HG03139 (cell line): ENCODE data around the gene ST6GALNAC3.
A peak's percentile ranks its signal among the peaks of the same experiment; 100 is the strongest.

Source experiments
- ATAC-seq: cut with Tn5 transposase; IDR thresholded peaks from one replicate; pipeline ENCODE4 v1.9.1; 2021; ENCODE audit not compliant: unreplicated experiment

ST6GALNAC3 gene

DNA sequence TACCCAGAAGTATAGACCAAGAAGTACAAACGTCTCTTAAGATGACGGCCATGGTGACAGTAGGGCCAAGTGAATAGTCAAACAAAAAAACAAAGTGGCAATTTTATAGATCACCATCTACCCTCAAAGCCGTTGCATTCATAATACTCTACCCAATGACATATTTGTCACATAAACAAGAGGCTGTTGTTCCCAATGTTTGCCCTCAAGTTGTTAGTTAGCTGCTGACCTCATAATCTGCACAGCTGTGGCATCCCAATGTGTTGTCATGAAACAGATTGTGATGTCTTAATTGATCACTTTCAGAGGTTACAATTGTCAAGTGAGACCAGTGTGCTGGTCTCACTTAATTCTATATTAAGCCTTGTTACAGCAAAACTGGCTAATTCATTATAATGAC is 333.8 kb downstream of the ST6GALNAC3 start:
- ATAC-seq, result no peak

DNA sequence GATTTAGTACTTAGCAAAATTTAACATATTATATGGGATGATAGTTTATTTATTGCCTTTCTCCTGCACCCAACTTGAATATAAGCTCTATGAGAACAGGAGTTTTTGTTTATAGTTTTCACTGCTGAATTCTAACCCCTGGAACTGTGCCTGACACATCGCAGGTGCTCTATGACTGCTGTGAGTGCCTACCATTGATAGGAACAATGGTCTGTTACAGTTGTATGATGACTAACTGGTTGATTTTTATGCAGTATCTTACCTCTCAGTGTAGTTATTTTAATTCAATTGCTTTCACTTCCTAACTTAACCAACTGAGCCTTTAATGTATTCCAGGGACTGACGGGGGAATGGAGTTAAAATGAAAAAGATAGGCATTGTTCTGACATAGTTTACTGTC is 336.0 kb downstream of the ST6GALNAC3 start:
- ATAC-seq, result no peak

DNA sequence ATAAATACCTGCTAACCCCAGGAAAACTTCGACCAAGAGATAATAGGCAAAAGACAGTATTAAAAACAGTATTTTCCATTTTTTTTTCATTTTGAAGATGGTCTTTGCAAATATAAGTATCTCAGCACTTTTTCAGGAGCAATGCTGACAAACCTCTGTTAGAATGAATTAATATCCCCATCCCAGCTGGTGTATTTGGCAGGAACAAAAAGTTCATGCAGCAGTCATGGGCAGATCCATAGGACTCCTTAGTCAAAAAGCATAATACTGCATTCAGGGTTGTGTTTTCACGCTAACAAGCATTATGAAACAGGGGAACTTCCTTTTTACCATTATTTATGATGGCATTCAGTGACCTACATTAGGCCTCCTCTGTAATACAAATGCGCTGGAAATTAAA is 344.0 kb downstream of the ST6GALNAC3 start:
- ATAC-seq, result no peak

DNA sequence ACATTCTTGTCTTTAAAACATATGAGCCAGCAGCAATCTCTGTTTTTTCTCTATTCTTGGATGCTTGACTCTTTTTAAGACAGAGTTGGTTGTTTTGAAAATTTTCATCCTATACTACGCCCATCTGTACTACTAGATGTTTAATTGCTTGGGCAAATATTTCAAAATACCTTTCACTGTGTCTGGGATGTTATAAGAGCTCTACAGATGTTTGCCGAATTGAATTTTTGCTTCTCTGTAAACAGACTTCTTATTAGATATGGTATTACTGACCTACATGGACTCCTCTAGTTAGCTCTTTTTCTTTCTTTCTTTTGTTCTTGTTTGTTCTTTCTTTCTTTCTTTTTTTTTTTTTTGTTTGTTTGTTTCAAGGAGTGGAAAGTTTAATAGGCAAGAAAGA is 345.1 kb downstream of the ST6GALNAC3 start:
- ATAC-seq, result no peak

DNA sequence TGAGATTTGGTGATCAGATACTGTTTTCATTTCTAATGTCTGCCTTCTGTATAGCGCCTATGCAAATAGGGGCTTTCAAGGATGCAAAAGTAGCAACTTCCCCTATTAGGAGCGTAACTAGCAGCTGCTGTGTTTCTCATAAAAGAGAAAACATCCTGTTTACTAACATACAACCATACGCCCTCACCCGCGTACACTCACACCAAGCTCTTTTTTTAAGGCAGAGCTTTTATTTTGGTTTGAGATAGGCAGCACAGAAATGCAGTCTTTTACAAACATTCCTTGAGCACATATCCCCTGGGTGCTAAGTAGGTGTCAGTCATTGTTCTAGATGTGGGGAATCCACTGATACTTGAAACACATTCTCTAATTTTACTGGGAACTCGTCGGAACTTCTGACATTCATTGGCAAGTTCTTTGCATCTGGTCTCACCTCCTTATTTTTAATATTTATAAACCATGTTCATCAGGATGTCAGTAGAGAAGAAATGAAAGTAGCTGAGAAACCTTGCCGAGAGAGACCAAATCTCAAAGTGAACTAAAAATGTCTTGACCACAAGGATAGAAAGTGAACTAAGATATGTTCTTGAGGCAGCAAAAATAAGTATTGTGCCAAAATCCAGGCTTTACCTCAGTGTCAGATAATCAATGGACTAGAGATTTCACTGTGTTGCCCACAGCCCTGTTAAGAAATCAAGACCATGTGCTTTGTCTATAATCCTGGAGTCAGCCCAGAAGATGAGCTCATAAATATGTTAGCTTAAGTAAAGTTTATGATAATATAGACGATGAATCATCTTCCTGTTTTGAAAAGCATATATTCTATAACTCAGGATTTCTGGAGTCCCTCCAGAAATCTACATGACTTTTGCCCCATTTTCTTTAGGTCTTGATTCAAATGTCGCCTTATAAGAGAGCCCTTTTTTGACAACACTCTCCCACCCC is 350.9 kb downstream of the ST6GALNAC3 start:
- ATAC-seq, result peak; percentile 86

DNA sequence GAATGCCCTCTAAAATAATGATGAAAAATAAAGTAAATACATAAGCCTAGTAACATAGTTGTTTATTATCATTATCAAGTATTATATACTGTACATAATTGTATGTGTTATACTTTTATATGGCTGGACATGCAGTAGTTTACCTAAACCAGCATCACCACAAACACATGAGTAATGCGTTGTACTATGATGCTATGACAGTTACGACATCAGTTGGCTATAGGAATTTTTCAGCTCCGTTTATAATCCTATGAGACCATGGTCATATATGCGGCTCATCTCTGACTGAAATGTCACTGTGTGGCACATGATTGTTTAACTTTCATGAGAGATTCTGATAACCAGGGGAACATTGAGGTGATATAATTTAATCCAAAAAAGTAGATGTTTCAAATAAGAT is 352.1 kb downstream of the ST6GALNAC3 start:
- no peak for ATAC-seq

DNA sequence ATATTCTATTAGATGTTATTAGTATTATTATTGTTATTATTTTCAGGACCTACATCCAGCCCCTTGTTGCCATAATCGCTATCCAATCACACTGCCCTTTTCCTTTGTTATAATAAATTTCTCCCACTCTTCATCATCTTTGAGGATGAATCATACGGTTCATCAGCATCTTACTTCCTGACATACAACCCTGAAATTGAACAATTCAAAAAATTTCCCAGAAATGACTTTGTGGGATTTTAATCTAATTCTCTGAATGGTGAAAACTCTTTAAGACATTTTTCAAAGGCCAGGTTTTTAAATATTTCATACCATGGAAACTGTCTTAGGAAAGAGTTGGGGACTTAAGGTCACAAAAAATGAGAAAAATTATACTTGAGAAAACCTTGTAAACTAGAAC is 353.5 kb downstream of the ST6GALNAC3 start:
- ATAC-seq, result no peak

DNA sequence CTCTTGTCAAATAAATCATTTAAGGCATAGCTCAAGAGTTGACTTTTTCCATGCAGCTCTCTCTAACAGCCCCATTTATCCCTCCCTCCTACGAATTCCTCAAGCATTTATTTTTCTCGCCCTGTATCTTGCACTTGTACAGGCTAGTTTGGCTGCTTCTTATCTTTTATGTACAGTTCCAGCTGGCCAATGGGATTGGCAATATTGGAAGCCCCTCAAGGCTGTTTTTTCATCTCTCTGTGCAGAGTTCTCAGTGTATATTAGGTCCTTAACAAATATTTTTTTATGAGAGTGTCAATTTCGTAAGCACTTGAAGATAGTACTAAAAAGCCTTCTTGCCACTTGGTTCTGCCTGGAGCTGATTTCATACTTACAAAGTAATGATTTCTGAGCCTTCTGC is 356.0 kb downstream of the ST6GALNAC3 start:
- ATAC-seq, result no peak

DNA sequence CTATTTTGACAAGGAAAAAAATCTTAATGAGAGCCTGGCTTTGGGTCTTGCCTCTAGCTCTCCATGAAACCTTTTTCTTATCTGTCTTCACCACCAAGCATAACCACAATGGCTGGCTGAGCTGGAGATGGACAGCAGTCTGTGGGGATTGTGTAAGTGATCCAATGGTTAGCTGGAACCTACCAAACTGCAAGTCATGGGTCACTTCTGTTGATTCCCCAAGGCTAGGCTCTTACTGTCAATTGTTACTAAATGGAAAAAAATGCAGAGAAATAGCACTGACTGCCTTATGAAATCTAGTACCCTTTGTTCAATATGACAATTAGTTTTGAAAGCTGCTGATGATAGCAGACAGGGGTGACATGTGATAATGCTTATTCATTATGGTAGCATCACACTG is 359.0 kb downstream of the ST6GALNAC3 start:
- ATAC-seq, result no peak

DNA sequence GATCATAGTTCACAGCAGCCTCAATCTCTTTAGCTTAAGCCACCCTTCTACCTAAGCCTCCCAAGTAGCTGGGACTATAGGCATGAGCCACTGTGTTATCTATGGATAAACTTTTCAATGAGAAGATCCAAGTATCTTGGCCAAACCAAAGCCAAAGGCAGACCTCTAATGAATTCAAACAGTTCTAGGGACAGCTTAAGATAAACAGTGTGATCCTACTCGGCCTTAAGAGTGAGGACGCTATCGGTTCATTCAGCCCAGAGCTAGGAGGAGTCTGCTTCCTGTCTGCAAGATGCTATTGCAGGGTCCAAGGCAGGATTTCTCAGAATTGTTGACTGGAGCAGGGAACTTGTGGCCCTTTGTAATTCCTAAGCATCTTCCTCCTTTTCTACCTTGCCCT is 368.7 kb downstream of the ST6GALNAC3 start:
- ATAC-seq, result no peak

DNA sequence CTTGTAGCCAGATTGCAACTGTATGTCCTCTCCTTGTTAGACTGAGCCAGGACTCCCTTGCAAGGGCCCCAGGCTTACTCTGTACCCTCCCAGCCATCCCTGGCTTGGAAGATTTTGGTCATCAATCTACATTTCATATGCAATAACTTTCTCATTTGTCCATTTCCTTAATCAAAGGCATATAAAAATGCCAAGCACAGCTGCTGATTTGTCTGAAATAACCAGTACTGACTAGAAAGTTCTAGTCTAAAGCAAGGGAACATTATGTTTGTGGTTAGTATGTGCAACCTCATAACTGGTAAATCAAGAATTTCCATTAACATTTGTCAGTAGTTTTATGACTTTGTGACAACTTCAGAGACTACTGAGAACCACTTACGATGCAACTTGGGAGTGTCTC is 370.2 kb downstream of the ST6GALNAC3 start:
- no peak for ATAC-seq

DNA sequence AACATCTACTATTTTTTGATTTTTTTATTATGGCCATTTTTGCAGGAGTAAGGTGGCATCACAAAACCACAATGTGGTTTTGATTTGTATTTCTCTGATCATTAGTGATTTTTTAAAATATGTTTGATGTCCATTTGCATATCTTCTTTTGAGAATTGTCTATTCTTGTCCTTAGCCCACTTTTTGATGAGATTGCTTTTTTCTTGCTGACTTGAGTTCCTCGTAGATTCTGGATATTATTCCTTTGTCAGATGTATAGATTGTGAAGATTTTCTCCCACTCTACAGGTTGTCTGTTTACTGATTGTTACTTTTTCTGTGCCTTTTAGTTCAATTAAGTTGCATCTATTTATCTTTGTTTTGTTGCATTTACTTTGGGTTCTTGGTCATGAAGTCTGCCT is 375.7 kb downstream of the ST6GALNAC3 start:
- ATAC-seq, result no peak

DNA sequence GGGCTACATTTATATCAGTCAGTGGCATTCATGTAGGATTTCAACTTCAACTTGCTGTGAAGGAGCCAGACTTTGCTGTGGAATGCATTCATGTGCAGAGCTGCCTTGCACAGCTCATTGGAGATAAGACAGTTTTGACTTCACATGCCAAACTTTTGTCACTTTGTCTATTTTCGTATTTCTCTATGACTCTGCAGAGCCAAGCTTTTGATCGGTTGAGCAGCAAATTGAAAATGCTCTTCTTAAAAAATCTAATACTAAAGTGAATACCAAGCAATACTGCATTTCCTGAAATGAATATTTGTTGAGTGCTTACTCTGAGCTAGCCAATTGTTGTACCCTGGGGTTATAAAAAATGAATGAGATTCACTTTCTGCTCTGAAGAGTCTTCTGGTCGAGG is 388.7 kb downstream of the ST6GALNAC3 start:
- ATAC-seq, result no peak

DNA sequence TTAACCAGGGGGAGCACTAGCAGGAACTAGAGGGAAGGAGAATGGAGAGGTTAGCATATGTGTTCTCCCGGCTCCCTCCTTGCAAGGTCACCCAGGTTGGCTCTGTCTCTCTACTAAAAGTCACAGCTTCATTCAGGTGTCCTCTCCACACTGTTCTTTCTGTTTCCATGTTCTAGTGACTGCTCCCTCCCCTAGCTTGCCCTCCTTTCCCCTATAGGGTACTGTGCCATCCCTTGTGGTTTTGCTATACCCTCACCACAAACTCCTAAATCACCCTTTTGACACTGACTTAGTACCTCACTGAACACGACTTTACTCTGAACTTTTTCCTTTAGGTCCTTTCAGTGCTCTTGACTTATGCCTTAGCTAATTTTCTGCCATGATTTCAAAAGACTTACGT is 389.3 kb downstream of the ST6GALNAC3 start:
- ATAC-seq, result no peak

DNA sequence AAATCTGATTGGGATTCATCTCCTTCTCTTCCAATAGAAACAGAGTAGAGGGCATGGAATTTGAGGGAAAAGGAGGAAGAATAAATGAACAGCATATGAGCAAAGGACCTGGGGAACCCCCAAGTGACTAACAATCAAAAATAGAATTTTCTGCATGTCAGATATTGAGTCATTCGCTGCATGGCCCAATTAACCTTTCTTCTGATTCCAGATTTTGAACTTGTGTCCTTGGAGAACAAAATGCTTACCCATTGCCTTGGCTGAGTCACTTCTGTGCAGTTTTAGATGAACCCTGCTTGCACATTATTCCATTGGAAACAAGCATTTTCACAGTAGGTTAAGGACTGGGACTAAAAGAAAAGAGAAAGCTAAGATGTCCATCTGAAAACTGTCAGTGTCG is 390.5 kb downstream of the ST6GALNAC3 start:
- no peak for ATAC-seq

DNA sequence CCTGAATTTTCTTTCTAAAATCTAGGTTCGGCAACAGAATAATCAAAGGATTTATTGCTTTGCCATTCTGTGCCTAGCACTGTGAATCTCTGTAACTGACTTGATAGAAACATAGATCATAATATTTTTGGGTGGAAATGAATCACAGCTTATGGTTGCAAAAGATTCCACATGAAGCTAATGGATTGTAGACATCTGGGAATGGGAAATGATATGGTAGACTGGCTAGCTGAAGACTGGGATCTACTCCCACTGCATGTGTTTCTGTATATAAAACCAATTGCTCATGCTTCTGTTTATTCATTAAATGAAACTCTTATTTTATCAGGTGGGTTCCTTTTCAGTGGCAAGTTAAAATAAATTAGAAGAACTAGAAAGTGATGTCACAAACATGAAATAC is 395.6 kb downstream of the ST6GALNAC3 start:
- no peak for ATAC-seq

DNA sequence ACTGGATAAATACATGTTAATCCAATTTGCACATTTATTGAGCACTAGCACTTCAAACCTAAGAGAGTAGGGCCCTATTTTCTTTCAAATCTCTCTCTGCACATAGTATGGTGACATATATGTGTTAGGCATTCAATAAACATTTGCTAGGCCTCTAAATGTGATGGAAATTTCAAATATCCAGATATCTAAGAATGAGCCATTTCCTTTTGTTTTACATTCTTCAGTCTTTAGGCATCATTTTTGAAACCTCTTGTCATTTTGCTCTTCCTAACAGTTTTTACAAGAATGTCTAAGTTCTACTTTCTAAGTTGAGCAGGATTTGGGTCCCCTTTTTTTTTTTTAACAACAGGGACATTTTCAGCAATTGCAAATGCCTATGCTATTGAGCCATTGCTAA is 397.0 kb downstream of the ST6GALNAC3 start:
- no peak for ATAC-seq

DNA sequence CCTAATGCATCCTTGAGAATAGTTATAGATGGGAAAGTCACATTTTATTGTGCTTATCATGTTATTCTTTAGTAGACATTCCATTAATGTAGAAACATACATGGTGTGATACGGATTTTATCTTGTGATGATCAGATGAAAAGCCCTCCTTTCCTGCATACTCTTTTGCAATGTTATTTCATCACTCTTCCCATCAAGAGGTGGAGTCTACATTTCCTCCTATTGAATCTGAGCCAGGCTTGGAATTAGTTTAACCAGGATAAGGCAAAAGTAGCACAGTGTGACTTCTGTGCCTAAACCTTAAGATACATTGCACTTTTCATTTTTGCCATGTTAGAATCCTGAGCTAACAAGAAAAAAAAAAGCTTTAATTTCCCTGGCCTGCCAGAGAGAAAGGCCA is 399.0 kb downstream of the ST6GALNAC3 start:
- ATAC-seq, result no peak

DNA sequence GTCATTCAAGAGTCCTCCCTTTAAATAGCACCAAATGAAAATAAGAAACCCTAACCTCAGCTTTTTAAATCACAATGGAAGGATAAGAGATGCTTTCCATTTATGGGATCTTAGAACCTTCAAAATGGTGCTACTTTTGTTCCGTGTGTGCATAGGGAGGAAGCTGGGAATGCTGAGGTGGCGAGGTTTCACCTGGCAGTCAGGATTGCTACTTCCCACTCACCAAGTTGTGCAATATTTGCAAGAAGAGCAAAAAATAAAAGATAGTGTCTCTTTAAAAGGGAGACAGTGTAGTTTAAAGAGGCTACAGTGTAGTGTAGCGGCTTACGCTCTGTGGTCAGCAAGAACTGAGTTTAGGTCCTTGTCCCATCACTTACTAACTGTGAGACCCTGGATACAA is 400.4 kb downstream of the ST6GALNAC3 start:
- no peak for ATAC-seq

DNA sequence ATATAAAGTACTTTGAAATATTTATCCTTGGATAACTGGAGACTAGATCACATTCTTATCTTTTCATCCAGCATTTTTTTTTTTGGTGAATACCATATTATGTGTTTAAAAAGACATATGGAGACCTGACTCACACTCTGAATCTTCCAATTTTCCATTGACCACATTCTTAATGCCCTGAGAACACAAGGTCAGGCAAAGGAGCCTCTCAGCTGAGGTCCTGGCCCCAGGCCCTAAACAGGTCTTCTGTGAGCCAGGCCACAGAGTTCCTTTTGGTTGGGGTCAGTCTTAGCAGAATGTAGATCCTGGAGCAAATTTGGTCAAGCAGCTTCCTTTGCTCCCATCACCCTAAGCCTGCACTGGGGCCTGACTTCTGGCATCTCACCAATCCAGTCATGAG is 402.6 kb downstream of the ST6GALNAC3 start:
- ATAC-seq, result no peak

DNA sequence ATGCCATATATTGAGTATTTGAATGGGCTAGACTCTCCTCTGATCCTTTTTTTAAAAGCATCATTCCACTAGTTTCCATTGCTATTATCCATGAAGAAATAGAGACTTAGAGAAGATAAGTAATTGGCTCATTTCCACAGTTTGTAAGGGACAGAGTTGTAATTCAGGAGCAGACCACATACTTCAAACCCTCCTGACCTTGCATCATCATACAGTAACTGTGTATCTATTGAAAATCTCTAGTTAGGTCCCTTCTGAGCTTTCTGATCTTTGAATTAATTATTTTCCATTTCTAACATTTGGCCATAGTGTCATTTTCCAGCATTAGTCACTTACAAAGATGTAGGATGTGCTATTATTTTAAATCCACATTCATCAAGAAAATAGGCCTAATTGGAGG is 406.3 kb downstream of the ST6GALNAC3 start:
- no peak for ATAC-seq

DNA sequence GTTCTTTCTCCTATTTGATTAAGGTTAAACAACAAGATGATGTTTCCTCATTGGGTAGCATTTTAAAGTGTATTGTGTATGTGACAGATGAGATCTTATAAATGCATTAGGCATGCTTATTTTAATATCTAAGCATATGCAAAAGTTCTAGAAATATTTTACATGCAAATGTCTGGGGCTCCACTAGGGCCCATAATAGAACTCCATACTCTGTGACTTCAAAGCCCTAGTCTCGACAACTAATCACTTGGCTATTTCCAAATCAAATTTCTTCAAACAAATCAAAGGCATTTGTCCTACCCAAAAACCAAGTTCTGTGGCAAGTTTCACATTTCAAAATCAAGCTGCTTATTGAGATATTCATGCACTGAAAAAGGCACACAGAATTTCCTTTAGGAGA is 407.1 kb downstream of the ST6GALNAC3 start:
- no peak for ATAC-seq

DNA sequence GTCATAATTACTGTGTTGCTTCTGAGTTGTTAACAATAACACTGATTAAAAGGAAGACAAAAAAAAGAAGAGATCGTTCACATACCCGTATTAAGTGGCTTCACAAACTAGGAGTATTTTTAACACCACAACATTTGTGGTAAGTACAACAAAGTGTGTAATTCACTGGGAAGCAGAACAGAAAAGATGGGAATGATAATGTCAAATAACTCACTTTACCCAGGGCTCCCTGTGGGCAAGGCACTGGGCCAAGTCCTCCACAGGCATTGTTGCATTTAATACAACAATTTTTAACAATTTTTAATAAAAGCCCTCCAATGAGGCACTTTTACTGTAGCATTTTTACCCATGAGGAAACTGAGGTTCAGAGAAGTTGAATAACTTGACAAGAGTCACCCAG is 407.7 kb downstream of the ST6GALNAC3 start:
- ATAC-seq, result no peak
